NK-92 treated with Interleukin-12 subunit alpha and Interleukin-12 subunit beta, amount 100 ng/mL, for 24 hours (cell line): ENCODE results near the gene SGF29.
"Not testable (repeated sequence)": the region's sequence is repeated elsewhere in the genome, so short reads cannot be mapped to it uniquely, and the experiment has no call there.

ENCODE experiments used
- DNase-seq: peaks from one replicate; lab custom pipeline; 2025; lab: John Stamatoyannopoulos, UW

The SGF29 gene

GRCh38 chr16:28566233-28566925 lies 12.7 kb downstream of the SGF29 start:
- not testable (repeated sequence) for DNase-seq

DNA sequence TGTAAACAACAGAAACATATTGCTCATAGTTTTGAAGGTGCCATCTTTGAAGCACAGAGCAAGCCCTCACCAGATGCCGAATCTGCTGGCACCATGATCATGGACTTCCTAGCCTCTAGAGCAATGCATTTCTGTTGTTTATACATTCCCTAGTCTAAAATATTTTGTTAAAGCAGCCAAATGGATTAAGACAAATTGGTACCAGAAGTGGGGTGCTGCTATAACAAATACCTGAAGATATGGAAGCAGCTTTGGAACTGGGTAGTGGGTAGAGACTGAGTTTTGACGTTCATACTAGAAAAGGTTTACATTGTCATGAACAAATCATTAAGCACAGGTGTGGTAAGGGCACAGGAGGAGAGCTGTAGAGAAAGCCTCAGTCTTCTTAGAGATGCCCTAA lies 13.6 kb downstream of the SGF29 start:
- no peak for DNase-seq

DNA sequence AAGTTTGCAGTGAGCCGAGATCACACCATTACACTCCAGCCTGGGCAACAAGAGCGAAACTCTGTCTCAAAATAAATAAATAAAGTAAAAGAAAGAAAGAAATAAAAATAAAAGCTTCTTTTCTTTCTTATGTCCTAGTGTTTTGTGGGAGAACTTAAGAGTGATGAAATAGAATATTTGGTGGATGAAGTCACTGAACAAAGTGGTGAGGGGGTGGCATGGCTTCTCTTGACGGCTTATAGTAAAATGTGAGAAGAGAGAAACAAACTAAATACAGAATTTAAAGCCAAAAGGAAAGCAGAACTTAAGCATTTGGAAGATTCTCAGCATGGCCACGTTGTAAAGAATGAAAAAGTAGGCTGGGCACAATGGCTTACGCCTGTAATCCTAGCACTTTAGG lies 15.3 kb downstream of the SGF29 start:
- no peak for DNase-seq

GRCh38 chr16:28569968-28570752 lies 16.4 kb downstream of the SGF29 start:
- no peak for DNase-seq

- DNase-seq, result no peak
These were observed 19.2 kb downstream of the SGF29 start for GRCh38 chr16:28572696-28573510.

DNA sequence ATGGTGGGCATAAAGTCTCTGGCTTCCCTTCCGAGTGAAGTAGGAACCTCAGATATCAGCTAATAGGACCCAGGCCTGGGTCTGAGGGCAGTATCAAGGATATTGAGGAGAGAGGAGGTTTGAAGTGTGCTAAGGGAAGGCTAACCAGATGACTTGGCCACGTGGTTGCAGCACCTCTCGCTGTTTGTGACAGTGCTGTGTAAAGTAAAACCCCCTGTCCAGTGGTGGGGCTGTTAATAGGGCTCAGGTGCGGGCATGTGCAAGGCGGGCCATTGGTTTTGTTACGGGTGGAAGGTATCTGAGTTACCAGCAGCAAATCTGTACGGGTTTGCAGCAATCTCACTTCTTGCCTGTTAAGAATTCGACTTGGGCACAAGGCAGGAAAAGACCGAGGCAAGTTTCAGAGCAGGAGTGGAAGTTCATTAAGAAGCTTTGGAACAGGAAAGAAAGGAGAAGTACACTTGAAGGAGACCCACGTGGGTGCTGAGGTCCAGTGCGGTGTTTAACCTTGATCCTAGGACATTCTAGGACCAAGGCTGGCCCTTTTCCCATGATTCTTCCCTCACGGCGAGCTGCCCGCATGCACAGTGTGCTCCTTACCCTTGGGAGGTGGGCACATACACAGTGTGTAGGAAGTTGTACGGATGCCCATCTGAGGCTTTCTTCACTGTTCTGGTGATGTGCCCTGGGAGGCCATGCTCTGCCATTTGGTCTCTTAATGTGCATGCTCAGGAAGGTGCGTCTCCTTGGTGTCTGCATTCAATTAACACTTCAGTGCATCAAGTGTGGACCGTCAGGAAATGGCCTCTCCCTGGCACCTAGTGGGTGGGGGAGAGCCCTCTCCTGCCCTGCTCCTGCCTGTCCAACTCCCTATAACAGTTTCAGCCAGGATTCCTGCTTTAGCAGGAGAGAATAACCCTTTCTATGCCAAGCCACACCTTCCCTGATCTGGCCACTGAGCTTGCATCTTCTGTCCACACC lies 20.3 kb downstream of the SGF29 start:
- DNase-seq, result no peak

DNA sequence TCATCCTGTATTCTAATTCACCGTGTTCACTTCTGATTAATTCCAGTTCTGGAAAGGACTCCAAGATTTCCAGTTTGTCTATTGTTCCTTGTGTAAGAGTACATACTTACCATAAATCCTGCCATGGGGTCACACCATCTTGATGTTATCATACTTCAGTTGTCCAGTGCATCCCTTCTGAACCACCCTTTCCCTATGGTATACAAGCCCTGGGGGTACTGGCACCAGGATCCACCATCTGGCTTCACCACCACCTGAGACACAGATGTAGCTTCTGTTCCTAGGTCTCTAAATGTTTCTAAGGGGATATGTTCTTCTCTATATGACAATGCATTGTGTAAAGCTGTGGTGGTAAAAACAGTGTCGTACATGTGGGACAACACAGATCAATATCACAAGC lies 21.2 kb downstream of the SGF29 start:
- no peak for DNase-seq

DNA sequence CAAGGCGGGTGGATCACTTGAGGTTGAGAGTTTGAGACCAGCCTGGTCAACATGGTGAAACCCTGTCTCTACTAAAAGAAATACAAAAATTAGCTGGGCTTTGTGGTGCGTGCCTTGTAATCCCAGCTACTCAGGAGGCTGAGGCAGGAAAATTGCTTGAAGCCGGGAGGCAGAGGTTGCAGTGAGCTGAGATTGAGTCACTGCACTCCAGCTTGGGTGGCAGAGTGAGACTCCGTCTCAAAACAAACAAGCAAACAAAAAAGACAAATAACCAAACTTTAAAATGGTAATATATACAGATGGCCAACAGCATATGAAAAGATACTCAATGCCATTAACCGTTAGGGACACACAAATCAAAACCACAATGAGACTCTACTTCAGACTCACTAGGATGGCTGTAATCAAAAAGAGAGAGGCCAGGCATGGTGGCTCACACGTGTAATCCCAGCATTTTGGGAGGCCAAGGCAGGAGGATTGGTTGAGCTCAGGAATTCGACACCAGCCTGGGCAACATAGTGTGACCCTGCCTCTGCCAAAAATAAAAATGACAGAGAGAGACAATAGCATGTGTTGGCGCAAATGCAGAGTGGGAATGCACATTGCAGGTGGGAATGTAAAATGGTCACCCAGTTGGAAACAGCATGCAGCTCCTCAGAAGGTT lies 21.9 kb downstream of the SGF29 start:
- DNase-seq, result no peak

DNA sequence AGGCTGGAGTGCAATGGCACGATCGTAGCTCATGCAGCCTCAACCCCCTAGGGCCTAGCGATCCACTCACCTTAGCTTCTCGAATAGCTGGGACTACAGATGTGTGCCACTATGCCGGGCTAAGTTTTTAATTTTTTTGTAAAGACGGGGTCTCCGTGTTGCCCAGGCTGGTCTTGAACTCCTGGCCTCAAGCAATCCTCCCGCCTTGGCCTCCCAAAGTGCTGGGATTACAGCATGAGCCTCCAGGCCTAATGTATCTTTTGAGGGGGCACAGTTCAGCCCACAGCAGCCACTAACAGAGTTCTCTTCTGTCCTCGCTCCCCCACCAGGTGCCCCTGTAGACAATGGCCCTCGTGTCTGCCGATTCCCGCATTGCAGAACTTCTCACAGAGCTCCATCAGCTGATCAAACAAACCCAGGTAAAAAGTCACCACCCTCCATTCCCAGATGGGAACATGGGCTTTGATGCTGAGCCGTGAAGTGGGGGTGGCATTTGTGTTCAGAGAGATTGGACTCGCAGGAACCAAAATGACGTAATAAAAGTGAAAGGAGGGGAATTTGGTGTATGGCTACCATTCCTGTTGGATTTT lies 27.1 kb downstream of the SGF29 start:
- no peak for DNase-seq

GRCh38 chr16:28585674-28586073 lies 32.0 kb downstream of the SGF29 start:
- DNase-seq, result no peak

GRCh38 chr16:28586466-28586865 lies 32.7 kb downstream of the SGF29 start:
- DNase-seq, result no peak

DNA sequence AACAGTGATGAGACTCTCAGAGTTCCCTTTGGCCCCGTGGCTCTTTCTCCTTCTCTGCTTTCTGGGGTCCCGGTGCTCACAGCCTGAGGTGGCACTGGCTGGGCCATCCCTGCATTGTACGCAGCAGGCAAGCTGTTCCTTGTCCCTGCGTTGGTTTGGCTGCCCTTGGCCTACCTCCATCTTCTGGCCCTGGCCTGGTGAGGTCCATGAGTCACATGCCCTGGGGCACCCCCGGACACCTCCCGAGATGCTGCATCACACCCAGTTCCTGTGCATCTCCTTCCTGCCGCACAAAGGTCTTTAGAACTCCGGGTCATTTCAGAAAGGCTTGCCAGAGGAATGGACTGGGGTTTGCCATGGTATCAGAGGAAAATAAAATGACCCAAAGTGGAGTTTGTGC lies 33.7 kb downstream of the SGF29 start:
- DNase-seq, result no peak

GRCh38 chr16:28589069-28589468 lies 35.3 kb downstream of the SGF29 start:
- DNase-seq, result no peak

DNA sequence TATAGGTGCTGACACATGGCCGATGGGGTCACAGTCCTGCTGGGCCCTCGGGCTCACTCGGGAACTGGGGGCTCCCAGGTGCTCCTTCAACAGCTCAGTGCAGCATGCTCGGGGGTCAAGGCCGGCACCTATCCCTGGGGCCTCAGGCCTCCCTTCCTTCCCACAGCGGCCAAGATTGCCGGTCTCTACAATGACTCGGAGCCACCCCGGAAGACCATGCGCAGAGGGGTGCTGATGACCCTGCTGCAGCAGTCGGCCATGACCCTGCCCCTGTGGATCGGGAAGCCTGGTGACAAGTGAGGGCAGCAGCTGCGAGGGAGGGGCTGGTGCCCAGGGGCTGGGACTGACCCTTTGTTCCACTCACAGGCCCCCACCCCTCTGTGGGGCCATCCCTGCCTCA lies 36.2 kb downstream of the SGF29 start:
- no peak for DNase-seq

GRCh38 chr16:28590384-28591340 lies 36.9 kb downstream of the SGF29 start:
- DNase-seq, result no peak

- DNase-seq, result no peak
These were observed 37.6 kb downstream of the SGF29 start for GRCh38 chr16:28591355-28591754.

DNA sequence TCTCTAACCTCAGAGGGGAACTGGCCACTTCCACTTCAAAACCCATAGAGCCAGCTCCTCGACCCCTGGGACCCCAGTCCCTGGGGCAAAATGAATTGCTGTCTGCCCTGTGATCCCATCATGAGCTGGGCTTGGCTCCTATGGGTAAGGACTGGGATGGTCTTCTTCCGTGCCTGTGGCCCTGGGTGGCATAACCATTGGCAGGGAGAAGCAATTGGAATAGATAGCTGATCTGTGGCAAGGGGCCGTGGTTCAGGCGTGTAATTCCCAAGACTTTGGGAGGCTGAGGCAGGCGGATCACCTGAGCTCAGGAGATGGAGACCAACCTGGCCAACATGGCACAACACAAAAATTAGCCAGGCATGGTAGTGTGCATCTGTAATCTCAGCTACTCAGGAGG lies 38.8 kb downstream of the SGF29 start:
- no peak for DNase-seq

DNA sequence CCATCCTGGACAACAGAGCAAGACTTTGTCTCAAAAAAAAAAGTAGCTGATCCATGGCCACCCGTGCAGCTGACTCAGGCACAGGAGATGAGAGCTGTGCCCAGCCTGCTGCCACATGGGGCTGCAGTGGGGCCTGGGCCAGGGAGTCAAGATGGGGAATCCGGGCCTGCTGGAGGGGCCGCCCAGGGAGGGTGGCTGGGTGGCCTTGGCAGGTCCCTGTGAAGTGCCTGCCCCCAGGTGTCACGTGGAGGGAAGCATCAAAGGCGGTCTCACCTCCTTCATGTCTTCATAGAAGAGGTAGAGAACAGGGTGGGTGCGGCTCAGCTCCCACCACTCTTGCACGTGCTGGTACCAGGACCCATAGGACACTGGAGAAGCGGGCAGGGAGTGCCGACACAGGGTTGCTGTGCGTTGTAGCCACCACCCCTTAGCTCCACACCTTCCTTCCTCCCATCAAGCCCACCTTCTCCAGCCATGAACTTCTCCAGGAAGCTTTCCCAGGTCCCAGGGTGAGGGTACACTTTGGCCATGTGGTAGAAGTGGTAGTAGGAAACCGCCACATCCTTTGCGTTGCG lies 39.3 kb downstream of the SGF29 start:
- no peak for DNase-seq

- not testable (repeated sequence) for DNase-seq
These were observed 41.7 kb downstream of the SGF29 start for GRCh38 chr16:28595451-28595850.
